AG09309 (cell line): ENCODE measurements around the gene CAVIN1.

Experiments used
- DNase-seq: peaks from one replicate; pipeline ENCODE4 v3.0.0-alpha.2; 2010; ENCODE audit warnings: low read depth
- H3K4me3 ChIP-seq: 2 replicates; pipeline ENCODE4 v1.5.1; 2011; ENCODE audit warnings: mild to moderate bottlenecking, low read depth, low read length, moderate library complexity; ENCODE audit not compliant: control insufficient read depth
- TF ChIP-seq, protein P1 (sequence below): IDR thresholded peaks from 2 replicates; pipeline ENCODE4 v1.5.1; 2011; ENCODE audit warnings: mild to moderate bottlenecking, low read depth, low read length, inconsistent platforms; ENCODE audit not compliant: insufficient read depth, control insufficient read depth; ENCODE audit errors: missing control alignments

Gene CAVIN1

DNA sequence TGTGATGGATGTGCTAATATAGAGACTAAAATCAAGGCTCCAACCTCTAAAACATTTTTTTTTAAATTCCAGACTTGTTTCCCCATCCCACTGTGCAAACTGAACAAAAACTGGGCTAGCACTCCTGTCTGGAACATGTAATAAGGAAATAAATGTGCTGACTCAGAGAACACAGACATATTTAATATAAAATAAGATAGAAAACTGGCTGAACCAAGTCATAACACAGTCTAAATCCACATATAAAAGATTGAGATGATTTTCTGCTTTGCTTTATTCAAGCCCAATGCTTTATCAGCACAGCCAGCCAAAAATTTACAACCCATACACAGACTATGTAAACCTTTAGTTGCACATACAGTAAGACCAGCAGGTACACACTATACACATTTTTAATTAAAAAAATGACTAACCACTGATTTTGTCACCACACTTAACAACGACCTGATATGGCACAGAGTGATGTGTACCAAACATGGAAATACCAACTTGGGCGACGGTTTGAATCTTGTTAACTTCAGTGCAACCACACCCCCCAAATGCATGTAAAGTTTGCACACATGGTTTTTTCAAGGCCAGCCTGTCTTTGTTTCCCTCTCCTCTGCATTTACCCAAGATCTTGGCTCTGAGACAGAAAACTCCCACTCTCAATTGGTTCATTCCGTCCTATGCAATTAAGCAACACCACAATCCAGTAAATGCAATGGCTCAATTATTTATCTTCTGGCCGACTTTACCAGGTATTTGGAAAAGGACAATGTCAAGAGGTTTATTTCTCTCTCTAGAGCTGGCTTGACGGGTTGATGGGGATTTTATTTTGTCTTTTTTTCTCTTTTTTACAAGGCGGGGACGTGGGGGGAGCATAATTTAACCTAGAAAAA lies 36.0 kb downstream of the CAVIN1 start:
- DNase-seq = no peak
- TF ChIP-seq, protein P1, sequence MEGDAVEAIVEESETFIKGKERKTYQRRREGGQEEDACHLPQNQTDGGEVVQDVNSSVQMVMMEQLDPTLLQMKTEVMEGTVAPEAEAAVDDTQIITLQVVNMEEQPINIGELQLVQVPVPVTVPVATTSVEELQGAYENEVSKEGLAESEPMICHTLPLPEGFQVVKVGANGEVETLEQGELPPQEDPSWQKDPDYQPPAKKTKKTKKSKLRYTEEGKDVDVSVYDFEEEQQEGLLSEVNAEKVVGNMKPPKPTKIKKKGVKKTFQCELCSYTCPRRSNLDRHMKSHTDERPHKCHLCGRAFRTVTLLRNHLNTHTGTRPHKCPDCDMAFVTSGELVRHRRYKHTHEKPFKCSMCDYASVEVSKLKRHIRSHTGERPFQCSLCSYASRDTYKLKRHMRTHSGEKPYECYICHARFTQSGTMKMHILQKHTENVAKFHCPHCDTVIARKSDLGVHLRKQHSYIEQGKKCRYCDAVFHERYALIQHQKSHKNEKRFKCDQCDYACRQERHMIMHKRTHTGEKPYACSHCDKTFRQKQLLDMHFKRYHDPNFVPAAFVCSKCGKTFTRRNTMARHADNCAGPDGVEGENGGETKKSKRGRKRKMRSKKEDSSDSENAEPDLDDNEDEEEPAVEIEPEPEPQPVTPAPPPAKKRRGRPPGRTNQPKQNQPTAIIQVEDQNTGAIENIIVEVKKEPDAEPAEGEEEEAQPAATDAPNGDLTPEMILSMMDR = no peak
- H3K4me3 ChIP-seq = peak overlapping the region; percentile 93

GRCh38 chr17:42381898-42382297 lies 41.2 kb downstream of the CAVIN1 start:
- no peak for DNase-seq

DNA sequence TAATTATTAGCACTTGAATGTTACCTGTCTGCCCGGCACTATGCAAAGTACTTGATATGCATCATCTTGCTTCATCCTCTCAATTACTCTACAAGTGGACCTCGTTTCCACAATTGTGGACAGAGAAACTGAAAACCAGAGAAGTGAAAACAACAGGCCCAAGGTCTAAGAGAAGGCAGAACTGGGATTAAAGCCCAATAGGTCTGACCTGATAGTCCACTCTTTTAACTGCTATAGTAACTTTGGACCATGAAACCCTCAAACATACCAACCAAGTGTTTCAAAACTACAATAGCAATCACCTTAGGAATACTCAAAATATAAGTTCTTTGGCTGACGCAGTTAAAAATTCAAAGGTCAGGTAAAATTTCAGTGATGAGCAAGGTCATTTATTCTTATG lies 42.1 kb downstream of the CAVIN1 start:
- DNase-seq = no peak
- TF ChIP-seq, protein P1 = no peak
- no peak overlapping the region for H3K4me3 ChIP-seq

More at GRCh38 chr17:42381898-42382297, 41.2 kb downstream of the CAVIN1 start:
- TF ChIP-seq, protein P1 = no peak
- no peak overlapping the region for H3K4me3 ChIP-seq

DNA sequence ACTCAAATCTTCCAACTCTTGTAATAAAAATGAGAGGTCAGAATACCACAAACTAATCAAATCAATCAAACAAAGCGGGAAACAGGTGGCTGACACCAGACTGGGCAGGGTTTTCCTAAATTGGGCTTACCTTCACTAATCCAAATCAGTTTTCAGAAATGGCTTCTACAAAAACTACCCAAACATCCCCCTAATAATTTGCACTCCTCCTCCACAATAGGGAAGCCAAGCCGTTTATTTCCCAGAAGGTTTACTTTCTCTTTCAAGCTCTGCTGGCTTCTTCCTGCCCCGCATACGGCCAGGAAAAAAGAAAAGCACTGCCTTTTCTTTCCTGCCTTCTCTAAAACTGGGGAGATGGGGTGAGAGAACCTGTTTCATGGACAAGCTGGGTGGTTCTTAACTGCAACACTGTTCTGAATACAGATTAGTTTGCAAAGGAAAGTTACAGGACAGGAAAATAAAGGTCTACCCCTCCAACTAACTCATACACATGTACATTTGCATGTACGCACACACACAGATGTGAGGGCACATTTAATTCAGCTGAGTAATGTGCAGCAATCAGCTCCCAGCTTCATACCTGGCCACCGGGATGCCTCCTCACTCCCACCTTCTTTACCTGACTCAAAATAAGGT lies 44.0 kb downstream of the CAVIN1 start:
- H3K4me3 ChIP-seq = peak overlapping the region; percentile 26
- DNase-seq = no peak
- TF ChIP-seq, protein P1 = no peak

GRCh38 chr17:42378359-42378958 lies 44.6 kb downstream of the CAVIN1 start:
- TF ChIP-seq, protein P1 = no peak
- peak overlapping the region; percentile 26 for H3K4me3 ChIP-seq
- DNase-seq = no peak

DNA sequence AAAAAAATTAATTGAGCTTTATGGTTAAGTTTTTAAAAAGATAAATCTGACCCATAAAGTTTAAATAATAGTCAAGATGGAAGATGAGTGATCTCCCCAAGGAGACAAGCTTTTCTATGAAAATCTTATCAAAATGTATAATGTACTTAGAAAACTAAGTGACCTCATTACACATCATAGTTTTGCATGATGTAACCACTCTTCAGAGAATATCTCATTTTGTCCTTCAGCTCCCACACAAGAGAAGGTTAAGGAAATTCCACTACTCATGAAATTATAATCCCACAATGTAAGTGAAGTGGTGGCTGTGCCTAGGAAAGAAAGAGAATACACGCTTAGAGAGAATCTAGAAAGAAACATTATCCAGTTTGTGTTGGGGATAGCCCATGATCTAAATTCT lies 49.2 kb downstream of the CAVIN1 start:
- TF ChIP-seq, protein P1 = no peak
- H3K4me3 ChIP-seq = no peak overlapping the region
- DNase-seq = no peak
